Naive thymus-derived CD4-positive, alpha-beta T cell (primary cell): ENCODE results near the gene TTC1. TPM values are rescaled to one million over a fixed set of nuclear protein-coding genes. Genes with fewer than 3 reads are reported as not detected.

Experiments
- ATAC-seq: fragments of 150-1000 bp; cut with Tn5 transposase; 2 replicates; pipeline ENCODE4 v1.10.0; 2021; ENCODE audit warnings: mild to moderate bottlenecking, moderate library complexity
- CTCF ChIA-PET: fragments of 350-600 bp; sonication (Branson Sonifier 250); formaldehyde crosslinking; loops from one replicate; lab custom pipeline; 2021; ENCODE audit warnings: antibody characterized with exemption; lab: Charles Lee
- POLR2A ChIA-PET: fragments of 350-600 bp; sonication (Branson Sonifier 250); formaldehyde crosslinking; loops from one replicate; lab custom pipeline; 2021; ENCODE audit warnings: antibody characterized with exemption, inconsistent platforms; lab: Charles Lee
- DNase-seq, 9 donors: peaks; one replicate each; pipeline versions ENCODE4 v3.0.0 to v3.0.0-alpha.2; 2020 to 2022; ENCODE audit warnings: mixed read lengths in 1 of 9
- H3K27ac ChIP-seq: one replicate; pipeline ENCODE4 v1.7.0; 2013; ENCODE audit warnings: mild to moderate bottlenecking, low read depth, low read length, moderate library complexity
- H3K27me3 ChIP-seq, 2 donors: one replicate each; pipeline ENCODE4 v1.7.0; 2013; ENCODE audit warnings: low read length in 2 of 2, mild to moderate bottlenecking in 2 of 2, moderate library complexity in 2 of 2; ENCODE audit not compliant: control insufficient read depth in 2 of 2, insufficient read depth in 2 of 2
- H3K36me3 ChIP-seq, 3 experiments: 1 replicate in 2 of 3; 2 replicates in 1 of 3; pipeline ENCODE4 v1.7.0; 2013; ENCODE audit warnings: low read length in 3 of 3, mild to moderate bottlenecking in 3 of 3, moderate library complexity in 1 of 3; ENCODE audit not compliant: insufficient read depth in 3 of 3, control insufficient read depth in 2 of 3
- H3K4me1 ChIP-seq, 2 donors: one replicate each; pipeline ENCODE4 v1.7.0; 2013; ENCODE audit warnings: low read length in 2 of 2, mild to moderate bottlenecking in 2 of 2, moderate library complexity in 1 of 2; ENCODE audit not compliant: control insufficient read depth in 2 of 2, insufficient read depth in 2 of 2
- H3K4me3 ChIP-seq: 2 replicates; pipeline ENCODE4 v1.7.0; 2013; ENCODE audit warnings: mild to moderate bottlenecking, low read length
- H3K9me3 ChIP-seq, 3 experiments: 1 replicate in 2 of 3; 2 replicates in 1 of 3; pipeline ENCODE4 v1.7.0; 2013; ENCODE audit warnings: low read length in 3 of 3; ENCODE audit not compliant: control insufficient read depth in 2 of 3
- H3K27ac Mint-ChIP-seq, 9 donors: one replicate each; pipeline ENCODE4 v1.8.0; 2020 to 2022; ENCODE audit warnings: mixed read lengths in 9 of 9, mild to moderate bottlenecking in 8 of 9, moderate library complexity in 5 of 9, inconsistent platforms in 2 of 9
- H3K27me3 Mint-ChIP-seq, 5 donors: one replicate each; pipeline ENCODE4 v1.8.0; 2021 to 2022; ENCODE audit warnings: mixed read lengths in 5 of 5, mild to moderate bottlenecking in 1 of 5
- H3K36me3 Mint-ChIP-seq, 5 donors: one replicate each; pipeline ENCODE4 v1.8.0; 2020 to 2022; ENCODE audit warnings: mixed read lengths in 5 of 5, mild to moderate bottlenecking in 3 of 5, inconsistent platforms in 1 of 5
- H3K4me1 Mint-ChIP-seq, 7 donors: one replicate each; pipeline ENCODE4 v1.8.0; 2020 to 2022; ENCODE audit warnings: mixed read lengths in 7 of 7, mild to moderate bottlenecking in 3 of 7, inconsistent platforms in 1 of 7
- H3K4me3 Mint-ChIP-seq, 10 donors: one replicate each; pipeline ENCODE4 v1.8.0; 2020 to 2022; ENCODE audit warnings: mild to moderate bottlenecking in 10 of 10, mixed read lengths in 10 of 10, moderate library complexity in 6 of 10, inconsistent platforms in 2 of 10
- H3K9me3 Mint-ChIP-seq, 11 donors: one replicate each; pipeline ENCODE4 v1.8.0; 2020 to 2022; ENCODE audit warnings: mixed read lengths in 11 of 11, mild to moderate bottlenecking in 4 of 11, inconsistent platforms in 1 of 11, moderate library complexity in 1 of 11
- intact Hi-C, 2 donors: fragments of 100-400 bp; cut with micrococcal nuclease; formaldehyde crosslinking; loops; one replicate each; pipeline ENCODE4 v1.15.1; 2023
- polyA plus RNA-seq, 2 donors: library from polyadenylated mRNA; unstranded; fragments of 300-500 nt; fragmentation: Illumina TruSeq; gene quantifications; one replicate each; pipeline ENCODE4 v1.2.3, GENCODE V29; 2021
- total RNA-seq, 6 experiments: library from RNA in 5 of 6; stranded (reverse) in 5 of 6; gene quantifications; 1 replicate in 5 of 6; 2 replicates in 1 of 6; pipeline ENCODE4 v1.2.3 and lab custom pipeline; 2021 to 2026

TTC1 gene
- total and polyA plus RNA-seq, 7 experiments from 2014 or later: 24.3 to 86.4 (median 41.8) TPM

GRCh38 chr5:160054831-160055230 lies 45.9 kb downstream of the TTC1 start:
- Histone ChIP-seq H3K36me3 (peaks cover 15 to 70% (median 18%) of the 10 kb centered on the region in 3 experiments), H3K4me3 (no peak overlapping the region), H3K27ac (no peak overlapping the region), H3K4me1 (no peaks in the 10 kb centered on the region), H3K9me3 (no peaks in the 10 kb centered on the region), H3K27me3 (no peaks in the 10 kb centered on the region)
- Mint-ChIP-seq H3K36me3 (peaks cover 14 to 72% (median 40%) of the 10 kb centered on the region in 5 donors), H3K4me3 (no peak overlapping the region), H3K9me3 (no peaks in the 10 kb centered on the region), H3K27me3 (no peaks in the 10 kb centered on the region), H3K27ac (no peak overlapping the region), H3K4me1 (no peaks in the 10 kb centered on the region)
- CTCF ChIA-PET: no interaction called here
- POLR2A ChIA-PET: interaction anchor here (1.1 kb wide), 1 partner anchor 29 kb away, joined by 3 read pairs; no protein-coding TSS in a partner anchor
- intact Hi-C loops: no loop called here
- DNase-seq (no peak), ATAC-seq (no peak)

- DNase-seq (no peak), ATAC-seq (no peak)
- ChIA-PET POLR2A (interaction anchor here (0.6 kb wide), 1 partner anchor 523 kb away, joined by 4 read pairs; no protein-coding TSS in a partner anchor), CTCF (no interaction called here)
- Mint-ChIP-seq H3K4me3 (no peak overlapping the region), H3K4me1 (peaks cover 0 to 6% (median 0%) of the 10 kb centered on the region in 7 donors), H3K9me3 (no peaks in the 10 kb centered on the region), H3K27ac (no peak overlapping the region), H3K27me3 (no peaks in the 10 kb centered on the region), H3K36me3 (peaks cover 21 to 63% (median 38%) of the 10 kb centered on the region in 5 donors)
- H3K4me1 ChIP-seq: no peaks in the 10 kb centered on the region
- intact Hi-C loops: no loop called here
- H3K36me3 ChIP-seq: peaks cover 7 to 70% (median 16%) of the 10 kb centered on the region in 3 experiments
- H3K4me3 ChIP-seq: no peak overlapping the region
- no peaks in the 10 kb centered on the region for H3K9me3 ChIP-seq
- no peak overlapping the region for H3K27ac ChIP-seq
- no peaks in the 10 kb centered on the region for H3K27me3 ChIP-seq
These were observed 48.3 kb downstream of the TTC1 start for GRCh38 chr5:160057256-160057655.

- POLR2A ChIA-PET: no interaction called here
- peaks cover 21 to 53% (median 29%) of the 10 kb centered on the region in 5 donors for H3K36me3 Mint-ChIP-seq
- no peaks in the 10 kb centered on the region for H3K27me3 Mint-ChIP-seq
- Histone ChIP-seq H3K36me3 (peaks cover 3 to 66% (median 11%) of the 10 kb centered on the region in 3 experiments), H3K27ac (no peak overlapping the region), H3K4me1 (no peaks in the 10 kb centered on the region), H3K27me3 (no peaks in the 10 kb centered on the region), H3K9me3 (no peaks in the 10 kb centered on the region), H3K4me3 (no peak overlapping the region)
- no peaks in the 10 kb centered on the region for H3K9me3 Mint-ChIP-seq
- intact Hi-C loops: no loop called here
- no peak overlapping the region for H3K27ac Mint-ChIP-seq
- DNase-seq (no peak), ATAC-seq (no peak)
- H3K4me1 Mint-ChIP-seq: peaks cover 0 to 6% (median 0%) of the 10 kb centered on the region in 7 donors
- CTCF ChIA-PET: no interaction called here
- no peak overlapping the region for H3K4me3 Mint-ChIP-seq
These were observed 51.1 kb downstream of the TTC1 start for GRCh38 chr5:160060001-160060400.

- Mint-ChIP-seq H3K27me3 (no peaks in the 10 kb centered on the region), H3K4me1 (peaks cover 0 to 6% (median 0%) of the 10 kb centered on the region in 7 donors), H3K9me3 (no peaks in the 10 kb centered on the region), H3K27ac (peak overlapping the region in 2 of 9 donors; percentile 12 to 18), H3K36me3 (peaks cover 14 to 44% (median 21%) of the 10 kb centered on the region in 5 donors), H3K4me3 (no peak overlapping the region)
- intact Hi-C loops: no loop called here
- Histone ChIP-seq H3K4me3 (no peak overlapping the region), H3K36me3 (peaks cover 3 to 60% (median 6%) of the 10 kb centered on the region in 3 experiments), H3K27me3 (no peaks in the 10 kb centered on the region), H3K4me1 (no peaks in the 10 kb centered on the region), H3K27ac (no peak overlapping the region), H3K9me3 (no peaks in the 10 kb centered on the region)
- POLR2A ChIA-PET: no interaction called here
- ATAC-seq (no peak), DNase-seq (no peak)
- CTCF ChIA-PET: interaction anchor here (1.0 kb wide), 1 partner anchor 282 kb away, joined by 3 read pairs; no protein-coding TSS in a partner anchor
These were observed 52.8 kb downstream of the TTC1 start for GRCh38 chr5:160061770-160062169.

- POLR2A ChIA-PET: no interaction called here
- no peaks in the 10 kb centered on the region for H3K4me1 ChIP-seq
- DNase-seq (no peak), ATAC-seq (no peak)
- Mint-ChIP-seq H3K4me3 (no peak overlapping the region), H3K27me3 (no peaks in the 10 kb centered on the region), H3K4me1 (peaks cover 0 to 6% (median 0%) of the 10 kb centered on the region in 7 donors), H3K27ac (peak overlapping the region in 1 of 9 donors; percentile 36), H3K36me3 (peaks cover 6 to 32% (median 12%) of the 10 kb centered on the region in 5 donors), H3K9me3 (no peaks in the 10 kb centered on the region)
- H3K4me3 ChIP-seq: no peak overlapping the region
- H3K27ac ChIP-seq: no peak overlapping the region
- no peaks in the 10 kb centered on the region for H3K27me3 ChIP-seq
- H3K36me3 ChIP-seq: peaks cover 3 to 56% (median 6%) of the 10 kb centered on the region in 3 experiments
- intact Hi-C loops: no loop called here
- no peaks in the 10 kb centered on the region for H3K9me3 ChIP-seq
- CTCF ChIA-PET: no interaction called here
These were observed 55.5 kb downstream of the TTC1 start for GRCh38 chr5:160064417-160064810.

GRCh38 chr5:160064995-160065614 lies 56.2 kb downstream of the TTC1 start:
- H3K4me3 ChIP-seq: no peak overlapping the region
- Mint-ChIP-seq H3K27ac (peak overlapping the region in 1 of 9 donors; percentile 57), H3K27me3 (no peaks in the 10 kb centered on the region), H3K4me3 (no peak overlapping the region), H3K4me1 (peaks cover 0 to 6% (median 0%) of the 10 kb centered on the region in 7 donors), H3K36me3 (peaks cover 6 to 34% (median 12%) of the 10 kb centered on the region in 5 donors), H3K9me3 (no peaks in the 10 kb centered on the region)
- H3K9me3 ChIP-seq: no peaks in the 10 kb centered on the region
- no peaks in the 10 kb centered on the region for H3K27me3 ChIP-seq
- ChIA-PET POLR2A (no interaction called here), CTCF (no interaction called here)
- peaks cover 3 to 53% (median 6%) of the 10 kb centered on the region in 3 experiments for H3K36me3 ChIP-seq
- ATAC-seq (no peak), DNase-seq (no peak)
- H3K27ac ChIP-seq: no peak overlapping the region
- no peaks in the 10 kb centered on the region for H3K4me1 ChIP-seq
- intact Hi-C loops: no loop called here
